Measurements from ENCODE around the gene LPP.
"Not testable (repeated sequence)": the region's sequence is repeated elsewhere in the genome, so short reads cannot be mapped to it uniquely, and the experiment has no call there.

Gene LPP

DNA sequence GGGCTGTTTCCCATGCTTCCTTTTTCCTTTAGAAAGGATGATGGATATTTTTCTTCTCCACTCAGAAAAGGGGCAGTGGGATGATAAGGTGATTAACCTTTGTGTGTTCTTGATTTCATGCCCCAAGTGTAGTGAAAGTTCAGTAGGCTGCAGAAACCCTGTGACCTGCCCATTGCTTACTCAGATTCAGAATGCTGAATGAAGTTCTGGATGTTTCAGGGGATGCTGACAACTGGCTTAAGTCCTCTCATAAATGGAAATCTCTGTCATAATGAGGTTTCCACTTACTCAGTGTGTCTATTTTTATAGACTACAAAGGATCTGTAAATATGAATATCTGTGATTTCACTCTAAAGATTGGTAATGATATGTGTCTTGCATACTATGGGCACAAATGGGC lies 546.5 kb downstream of the LPP start:
- DNase-seq = no peak

DNA sequence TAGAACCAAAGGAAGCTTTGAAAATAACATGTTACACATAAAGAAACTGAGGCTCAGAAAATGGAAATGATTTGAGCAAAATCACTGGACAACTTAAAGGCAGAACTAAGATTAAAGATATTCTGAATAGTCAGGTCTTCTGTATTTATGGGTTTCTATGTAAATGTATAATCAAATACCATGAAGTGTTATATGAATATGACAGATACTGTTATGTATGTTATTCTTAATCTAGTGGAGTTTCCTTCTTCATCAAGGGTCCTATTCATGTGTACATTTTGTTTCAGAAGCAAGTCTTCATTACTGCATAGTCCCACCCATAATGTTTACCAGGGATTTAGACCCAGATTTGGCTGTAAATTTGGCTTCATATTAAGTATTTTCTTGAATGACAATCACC lies 547.0 kb downstream of the LPP start:
- no peak for DNase-seq

GRCh38 chr3:188701485-188701969 lies 547.6 kb downstream of the LPP start:
- DNase-seq = no peak

GRCh38 chr3:188702028-188702427 lies 548.1 kb downstream of the LPP start:
- DNase-seq = not testable (repeated sequence)

DNA sequence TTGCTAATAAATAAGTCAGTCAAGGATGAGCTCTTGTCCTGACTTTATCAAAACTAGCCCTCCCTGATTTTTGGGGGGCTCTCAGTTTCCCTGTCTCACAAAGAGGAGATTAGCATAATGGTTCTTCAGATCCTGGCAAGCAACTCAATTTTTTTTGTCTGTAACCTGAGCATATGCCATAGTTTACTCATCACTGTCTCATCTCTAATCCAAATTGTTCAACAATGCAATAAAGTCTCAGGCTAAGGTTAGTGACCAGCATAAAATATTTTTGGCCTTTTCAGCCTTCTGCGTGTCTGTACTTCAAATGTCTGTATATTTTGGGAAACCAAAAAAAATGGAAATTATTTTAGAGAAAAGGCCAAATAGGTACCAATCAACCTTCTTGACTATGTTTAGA lies 552.2 kb downstream of the LPP start:
- DNase-seq = no peak

GRCh38 chr3:188706599-188706998 lies 552.6 kb downstream of the LPP start:
- no peak for DNase-seq

GRCh38 chr3:188707381-188708288 lies 553.7 kb downstream of the LPP start:
- DNase-seq = no peak

DNA sequence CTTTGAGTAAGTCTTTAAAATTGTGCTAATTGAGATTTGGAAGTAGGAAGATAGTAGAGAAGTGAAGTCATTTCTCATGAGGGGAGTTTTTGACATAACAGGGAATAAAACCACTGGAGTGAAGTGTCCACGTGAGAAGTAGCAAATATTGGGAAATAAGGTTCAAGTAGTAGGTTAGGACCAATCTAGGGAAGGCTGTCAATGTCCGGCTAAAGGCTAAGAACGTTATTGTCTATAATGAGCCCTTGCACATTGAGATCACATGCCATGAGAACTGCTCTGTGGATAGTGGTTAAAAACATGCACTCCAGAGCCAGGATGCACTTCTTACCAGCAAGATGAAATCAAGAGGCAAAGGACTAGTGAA lies 557.9 kb downstream of the LPP start:
- DNase-seq = no peak

DNA sequence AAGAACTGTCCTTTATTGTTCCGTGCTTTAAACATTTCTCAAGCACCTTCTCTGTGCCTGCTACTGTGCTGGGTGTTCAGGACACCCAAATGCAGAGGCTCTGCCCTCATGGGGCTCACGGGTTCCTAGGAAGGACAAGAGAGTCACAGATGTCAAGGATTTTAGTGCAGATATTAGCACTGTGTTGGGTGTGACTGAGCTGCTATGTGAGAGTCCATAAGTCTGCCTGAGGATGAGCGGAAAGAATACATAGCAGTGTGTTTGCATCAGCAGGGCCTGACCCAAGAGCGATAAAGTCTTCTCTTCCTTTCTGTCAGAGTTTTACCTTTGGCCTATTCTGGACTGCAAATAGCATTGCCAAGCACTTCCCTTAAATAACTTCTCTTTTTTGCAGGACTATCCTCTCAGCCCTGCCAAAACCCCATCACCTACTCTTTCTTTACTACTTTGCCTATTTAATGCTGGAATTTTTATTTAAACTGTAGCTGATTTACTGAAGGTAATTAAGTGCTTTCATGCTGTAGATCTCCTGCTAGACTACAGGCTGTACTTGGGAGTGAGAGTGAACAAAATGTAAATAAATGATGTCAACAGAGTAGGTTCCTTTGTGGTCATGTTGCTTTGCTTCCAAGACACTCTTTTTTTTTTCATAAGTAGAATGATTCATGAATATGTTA lies 558.4 kb downstream of the LPP start:
- DNase-seq = no peak

- no peak for DNase-seq
Measured at GRCh38 chr3:188712991-188713390, 559.0 kb downstream of the LPP start.

DNA sequence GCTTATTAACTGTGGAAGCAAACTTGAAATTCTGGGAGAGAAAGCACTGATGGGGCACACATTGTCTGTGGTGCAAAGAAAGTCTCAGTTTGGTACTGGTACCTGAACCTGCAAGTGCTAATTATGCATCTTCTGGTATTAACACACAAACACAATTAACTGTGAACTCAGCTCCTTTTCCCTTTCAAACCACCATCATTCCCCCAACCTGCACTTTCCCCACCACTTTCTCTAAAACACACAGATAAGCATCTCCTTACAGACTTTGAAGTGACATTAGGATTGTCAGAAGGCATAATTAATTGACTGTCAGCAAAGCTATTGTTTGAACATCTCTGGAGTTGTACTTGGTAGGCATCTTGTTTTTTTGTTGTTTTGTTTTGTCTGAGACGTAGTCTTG lies 565.6 kb downstream of the LPP start:
- DNase-seq = no peak

GRCh38 chr3:188720215-188720614 lies 566.3 kb downstream of the LPP start:
- peak; percentile 63 to 86 for DNase-seq

DNA sequence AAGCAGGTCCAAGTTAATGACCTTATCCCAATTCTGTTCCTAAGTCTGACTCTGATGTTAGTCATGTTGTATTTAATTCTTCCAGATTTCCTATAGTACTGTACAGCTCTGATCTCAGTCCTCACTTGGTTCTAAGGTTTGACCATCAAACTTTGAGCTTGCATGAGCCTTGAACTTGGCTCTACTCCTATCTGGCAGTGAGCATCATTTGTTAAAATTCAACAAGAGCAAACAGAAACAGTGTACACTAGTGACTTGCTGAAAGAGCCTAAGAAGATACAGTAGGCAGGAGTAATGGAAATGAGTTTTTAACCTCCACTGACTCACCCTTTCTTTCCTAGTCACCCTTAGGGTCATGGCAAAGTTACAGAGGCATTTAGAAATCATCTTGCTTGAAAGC lies 566.7 kb downstream of the LPP start:
- DNase-seq = no peak

GRCh38 chr3:188721312-188721711 lies 567.4 kb downstream of the LPP start:
- no peak for DNase-seq

- DNase-seq = peak; percentile 9 to 71
Measured at GRCh38 chr3:188721990-188722389, 568.0 kb downstream of the LPP start.

DNA sequence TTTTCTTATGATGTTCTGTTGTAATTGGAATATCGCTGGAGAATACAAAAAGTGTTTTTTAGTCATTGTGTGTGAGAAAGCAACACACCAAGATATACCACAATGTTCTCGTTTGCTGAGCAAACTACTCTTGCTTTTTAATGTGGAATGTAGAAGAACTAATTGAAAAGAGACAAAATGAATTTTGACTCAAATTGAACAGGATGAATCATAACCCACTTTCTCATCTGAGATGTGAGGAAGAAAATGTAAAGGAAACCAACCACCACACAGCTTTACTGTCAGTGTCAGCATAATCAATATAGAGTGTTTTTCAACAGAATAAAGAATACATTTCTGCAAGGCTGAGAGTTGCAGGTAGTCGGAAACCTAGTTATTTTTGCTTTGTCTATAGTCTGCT lies 569.0 kb downstream of the LPP start:
- no peak for DNase-seq

DNA sequence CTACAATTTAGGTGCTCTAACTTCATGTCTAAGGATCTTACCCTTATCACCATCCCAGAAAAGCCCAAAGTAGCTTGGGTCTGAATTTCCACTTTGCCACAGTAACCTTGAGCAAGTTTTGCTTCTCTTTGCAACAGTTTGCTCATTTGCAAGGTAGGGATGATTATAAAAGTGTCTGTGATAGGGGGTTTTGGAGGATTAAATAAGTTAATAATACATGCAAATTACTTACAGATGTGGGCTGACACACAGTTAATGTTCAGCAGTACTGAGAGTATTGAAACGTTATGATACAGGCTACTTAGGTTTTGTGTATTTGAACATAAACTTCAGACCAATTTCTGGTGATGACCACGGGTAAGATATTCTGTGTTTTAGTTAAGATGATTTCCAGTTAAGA lies 573.1 kb downstream of the LPP start:
- DNase-seq = no peak

DNA sequence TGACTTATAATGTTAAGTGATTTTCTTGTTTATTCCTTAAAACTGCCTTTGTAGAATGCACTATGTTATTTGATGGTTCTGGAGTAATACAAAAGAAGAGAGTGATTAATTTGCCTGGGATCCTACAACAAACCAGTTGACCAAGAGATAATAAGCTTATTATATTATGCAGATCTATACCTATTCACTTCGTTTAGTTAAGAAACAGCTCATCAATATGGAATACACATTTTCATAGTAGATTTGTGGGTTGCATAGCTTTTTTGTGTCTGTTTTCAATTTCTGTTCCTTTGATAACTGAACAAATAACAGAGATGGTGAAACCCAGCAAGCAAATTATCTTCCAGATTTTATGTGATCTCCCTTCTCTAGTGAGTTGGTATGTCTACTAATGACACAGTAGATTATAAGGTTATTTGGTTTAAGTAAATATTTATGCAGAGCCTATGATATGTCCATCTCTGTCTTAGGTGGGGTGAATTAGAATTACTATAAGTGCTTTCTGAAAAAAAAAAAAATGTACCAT lies 574.5 kb downstream of the LPP start:
- no peak for DNase-seq

GRCh38 chr3:188729422-188729821 lies 575.5 kb downstream of the LPP start:
- no peak for DNase-seq

GRCh38 chr3:188734395-188734794 lies 580.4 kb downstream of the LPP start:
- DNase-seq = peak; percentile 92 to 98

DNA sequence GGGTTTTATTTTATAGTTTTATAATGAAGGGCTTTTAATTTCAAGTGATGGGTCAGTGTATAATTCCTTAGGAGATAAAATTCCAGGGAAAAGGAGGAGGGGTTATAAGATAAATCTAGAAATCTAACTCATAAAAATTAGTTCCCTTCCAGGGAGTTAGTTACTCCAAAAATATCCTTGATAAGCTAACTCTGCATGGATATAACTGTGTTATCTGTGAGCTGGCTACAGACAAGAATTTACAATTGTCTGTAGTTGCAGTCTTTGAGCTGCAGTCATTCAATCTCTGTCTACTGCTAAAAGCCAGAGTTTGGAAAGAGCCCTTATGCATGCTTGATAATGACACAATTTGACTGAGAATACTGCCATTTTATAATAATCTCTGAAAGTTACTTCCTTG lies 585.6 kb downstream of the LPP start:
- DNase-seq = no peak

- no peak for DNase-seq
Measured at GRCh38 chr3:188740010-188740409, 586.1 kb downstream of the LPP start.

- no peak for DNase-seq
Measured at GRCh38 chr3:188742755-188743550, 589.0 kb downstream of the LPP start.

Measured in NCI-H2081 (cell line).